K562 (cell line): ENCODE measurements around the gene DEPP1. TPM values are rescaled to one million over a fixed set of nuclear protein-coding genes. Genes with fewer than 3 reads are reported as not detected.

Source experiments
- ATAC-seq: fragments of 200-7000 bp; cut with Tn5 transposase; 3 replicates; pipeline ENCODE4 v1.9.1; 2020; ENCODE audit warnings: moderate library complexity
- BruUV-seq: library from RNA; stranded (reverse); fragments of 400-500 nt; replicated peaks from 2 replicates; lab custom pipeline; 2021; lab: Mats Ljungman, UMichigan
- CTCF ChIA-PET: fragments of 300-600 bp; formaldehyde crosslinking; extraction: SDS; loops from one replicate; lab custom pipeline; 2021; ENCODE audit warnings: low intra/inter-chr PET ratio; lab: Yijun Ruan, JAX
- POLR2A ChIA-PET: fragments of 300-600, 350-650 bp; sonication (Branson Sonifier 250); formaldehyde crosslinking; extraction: SDS; loops from one replicate; lab custom pipeline; 2021; ENCODE audit warnings: antibody characterized with exemption, inconsistent platforms; lab: Yijun Ruan, JAX
- DNase-seq, 4 experiments: peaks; one replicate each; pipeline versions ENCODE4 v3.0.0 to v3.0.0-alpha.2; 2011 to 2018; ENCODE audit warnings: low spot score in 3 of 4, mixed read lengths in 3 of 4; ENCODE audit errors: extremely low read depth in 1 of 4
- FAIRE-seq: peaks from 2 replicates; lab custom pipeline; 2011; peaks lifted over from hg19 to GRCh38; lab: Jason Lieb, UNC
- H2AFZ ChIP-seq: 2 replicates; pipeline ENCODE4 v1.6.0; 2011; ENCODE audit warnings: low read depth, low read length, control low read depth, inconsistent platforms
- H3K27ac ChIP-seq: fragments of 200-600 bp; 3 replicates; pipeline ENCODE4 v1.8.0; 2011; ENCODE audit warnings: low read depth, mild to moderate bottlenecking, control low read depth, inconsistent platforms, low read length, moderate library complexity, mixed read lengths; ENCODE audit errors: extremely low read depth
- H3K27me3 ChIP-seq, 2 experiments: fragments of 300-600 bp in 1 of 2; 2 replicates in 1 of 2; 3 replicates in 1 of 2; pipeline versions ENCODE4 v1.6.0 to v1.8.0; 2011; ENCODE audit warnings: inconsistent platforms in 2 of 2, low read length in 2 of 2, mild to moderate bottlenecking in 1 of 2, mixed read lengths in 1 of 2, moderate library complexity in 1 of 2; ENCODE audit not compliant: control insufficient read depth in 2 of 2, insufficient read depth in 2 of 2
- H3K36me3 ChIP-seq: fragments of 300-600 bp; 3 replicates; pipeline ENCODE4 v1.8.0; 2011; ENCODE audit warnings: mild to moderate bottlenecking, low read length, inconsistent platforms; ENCODE audit not compliant: control insufficient read depth, insufficient read depth
- H3K4me1 ChIP-seq, 2 experiments: fragments of 200-600 bp in 1 of 2; replicated peaks in 1 of 2; 2 replicates in 1 of 2; 3 replicates in 1 of 2; pipeline versions ENCODE4 v1.5.1 to v1.8.0; 2011; ENCODE audit warnings: inconsistent platforms in 2 of 2, low read length in 2 of 2, mild to moderate bottlenecking in 1 of 2, mixed read lengths in 1 of 2, moderate library complexity in 1 of 2; ENCODE audit not compliant: control insufficient read depth in 2 of 2, insufficient read depth in 2 of 2
- H3K4me2 ChIP-seq: 2 replicates; pipeline ENCODE4 v1.6.1; 2011; ENCODE audit warnings: low read length, control low read depth, inconsistent platforms, mixed read lengths; ENCODE audit not compliant: insufficient read depth
- H3K4me3 ChIP-seq: fragments of 200-600 bp; sonication (generic), shearing (Covaris generic); 2 replicates; pipeline ENCODE4 v1.5.1; 2016; ENCODE audit warnings: control low read depth, inconsistent platforms
- H3K79me2 ChIP-seq: fragments of 200-600 bp; 3 replicates; pipeline ENCODE4 v1.8.0; 2011; ENCODE audit warnings: low read length, inconsistent platforms; ENCODE audit not compliant: control insufficient read depth, insufficient read depth
- H3K9ac ChIP-seq, 2 experiments: 2 replicates each; pipeline versions ENCODE4 v1.6.0 to v1.6.1; 2011; ENCODE audit warnings: low read depth in 2 of 2, low read length in 2 of 2, control low read depth in 1 of 2, inconsistent platforms in 1 of 2, mild to moderate bottlenecking in 1 of 2, mixed read lengths in 1 of 2; ENCODE audit not compliant: insufficient read depth in 1 of 2
- H3K9me1 ChIP-seq: one replicate; pipeline ENCODE4 v1.6.0; 2011; ENCODE audit warnings: inconsistent platforms, mild to moderate bottlenecking, low read length, moderate library complexity; ENCODE audit not compliant: control insufficient read depth, insufficient read depth
- H3K9me3 ChIP-seq: replicated peaks from 2 replicates; pipeline ENCODE4 v1.5.1; 2011; ENCODE audit warnings: low read depth, low read length, inconsistent platforms; ENCODE audit not compliant: control insufficient read depth, insufficient read depth
- H4K20me1 ChIP-seq: replicated peaks from 2 replicates; pipeline ENCODE4 v1.6.1; 2011; ENCODE audit warnings: low read length, inconsistent platforms, mixed read lengths; ENCODE audit not compliant: control insufficient read depth, insufficient read depth
- CBFA2T2 ChIP-seq: fragments of 450-650 bp; conservative IDR thresholded peaks from 2 replicates; pipeline ENCODE4 v1.6.1; 2017; ENCODE audit warnings: mild to moderate bottlenecking
- CBFA2T3 ChIP-seq: fragments of 450-650 bp; IDR thresholded peaks from 2 replicates; pipeline ENCODE4 v1.6.1; 2017
- HINFP ChIP-seq: fragments of 450-650 bp; conservative IDR thresholded peaks from 2 replicates; pipeline ENCODE4 v1.6.1; 2016; ENCODE audit warnings: missing genetic modification characterization, low read depth, mild to moderate bottlenecking, control low read depth, missing compliant biosample characterization
- SPI1 ChIP-seq: IDR thresholded peaks from 2 replicates; pipeline ENCODE4 v1.6.1; 2011; ENCODE audit warnings: low read depth, low read length, control low read depth, borderline replicate concordance
- TFAP4 ChIP-seq: sonication (generic); formaldehyde crosslinking; IDR thresholded peaks from 2 replicates; pipeline ENCODE4 v1.8.0; 2022; ENCODE audit warnings: missing genetic modification reagents, mild to moderate bottlenecking, moderate library complexity, borderline replicate concordance
- WGBS: fragments of 100-300 bp; shearing (Covaris generic); methylation state at CpG from one replicate; pipeline ENCODE4 v1.1.6; 2016; ENCODE audit warnings: low coverage, mixed read lengths; ENCODE audit not compliant: insufficient coverage; ENCODE audit errors: missing lambda C conversion rate; 5-methylcytosine and 5-hydroxymethylcytosine counted together
- in situ Hi-C: fragments of 300-500 bp; cut with MboI; formaldehyde crosslinking; loops from 4 replicates; pipeline ENCODE4 v1.15.0; 2018; ENCODE audit warnings: inconsistent platforms, mixed read lengths
- intact Hi-C: fragments of 100-400 bp; cut with micrococcal nuclease; formaldehyde crosslinking; loops from 2 replicates; pipeline ENCODE4 v1.14.2; 2022
- polyA plus RNA-seq, 8 experiments: library from polyadenylated mRNA; depleted of rRNA in 4 of 8; stranded (reverse) in 5 of 8; unstranded in 3 of 8; fragments of >200 nt; fragmentation: Nextera tagmentation in 2 of 8; fragmentation: Illumina TruSeq in 1 of 8; extraction: Ambion mirVana in 2 of 8; extraction: Trizol in 1 of 8; gene quantifications; 2 replicates each; pipeline versions ENCODE4 v1.2.1 to v1.2.3, GENCODE V29; 2011 to 2014; ENCODE audit warnings: inconsistent platforms in 1 of 8, missing spikeins in 1 of 8
- total RNA-seq, 7 experiments: library from RNA; depleted of rRNA in 6 of 7; stranded (reverse); fragments of >200 nt in 6 of 7; fragmentation: Illumina TruSeq in 2 of 7; extraction: Trizol in 2 of 7; gene quantifications; 2 replicates each; pipeline versions ENCODE4 v1.2.1 to v1.2.3, GENCODE V29; 2011 to 2021; ENCODE audit warnings: low replicate concordance in 1 of 7

The DEPP1 gene
- total and polyA plus RNA-seq, 9 of the 15 experiments (the other 6 are each of a cell fraction or from before 2014, with no cell fraction given) = 0.04 to 0.54 (median 0.20) TPM; not detected in 1

- no peaks in the 10 kb centered on the region for H3K4me1 ChIP-seq
- H2AFZ ChIP-seq = no peak overlapping the region
- 0% methylated on average over 6 of the region's 6 CpGs for WGBS
- FAIRE-seq (no peak), ATAC-seq (no peak), DNase-seq (no peak)
- no peak overlapping the region for H3K4me2 ChIP-seq
- in situ Hi-C loops = no loop called here
- H3K9me1 ChIP-seq = no peaks in the 10 kb centered on the region
- BruUV-seq = no TSS peak
- H3K9ac ChIP-seq = no peak overlapping the region
- no peaks in the 10 kb centered on the region for H3K79me2 ChIP-seq
- H3K36me3 ChIP-seq = no peaks in the 10 kb centered on the region
- no peak overlapping the region for H3K27ac ChIP-seq
- H3K27me3 ChIP-seq = peaks cover 8 to 10% of the 10 kb centered on the region in 2 experiments; a peak in 4 of 5 replicates
- no peak overlapping the region for H3K4me3 ChIP-seq
- H4K20me1 ChIP-seq = no peaks in the 10 kb centered on the region
- ChIA-PET POLR2A (interaction anchor here (0.8 to 1.3 kb wide), 2 partner anchors 10 to 31 kb away, joined by 3 to 4 read pairs; partner anchors contain the start of gene DEPP1), CTCF (no interaction called here)
- intact Hi-C loops = no loop called here
- TF ChIP-seq HINFP (tag) (no peak), TFAP4 (CRISPR knock-in tag) (peak; percentile 30; the same call in 1 of the 2 replicates), SPI1 (peak; percentile 52; the same call in 1 of the 2 replicates), CBFA2T3 (0 out of 2 replicates have a peak, but pooled peaks have one; percentile 26), CBFA2T2 (peak; percentile 21; the same call in 1 of the 2 replicates)
- H3K9me3 ChIP-seq = no peaks in the 10 kb centered on the region
These were observed 31.0 kb downstream of the DEPP1 start for GRCh38 chr10:44947371-44948152.
